C4-2B (cell line): ENCODE data around the gene TP73.

Source experiments
- ZFX ChIP-seq: fragments of 450-650 bp; IDR thresholded peaks from 2 replicates; pipeline ENCODE4 v1.6.1; 2017
- TF ChIP-seq, protein P1 (sequence below): fragments of 450-650 bp; conservative IDR thresholded peaks from 2 replicates; pipeline ENCODE4 v1.5.1; 2017; ENCODE audit warnings: mild to moderate bottlenecking

DNA sequence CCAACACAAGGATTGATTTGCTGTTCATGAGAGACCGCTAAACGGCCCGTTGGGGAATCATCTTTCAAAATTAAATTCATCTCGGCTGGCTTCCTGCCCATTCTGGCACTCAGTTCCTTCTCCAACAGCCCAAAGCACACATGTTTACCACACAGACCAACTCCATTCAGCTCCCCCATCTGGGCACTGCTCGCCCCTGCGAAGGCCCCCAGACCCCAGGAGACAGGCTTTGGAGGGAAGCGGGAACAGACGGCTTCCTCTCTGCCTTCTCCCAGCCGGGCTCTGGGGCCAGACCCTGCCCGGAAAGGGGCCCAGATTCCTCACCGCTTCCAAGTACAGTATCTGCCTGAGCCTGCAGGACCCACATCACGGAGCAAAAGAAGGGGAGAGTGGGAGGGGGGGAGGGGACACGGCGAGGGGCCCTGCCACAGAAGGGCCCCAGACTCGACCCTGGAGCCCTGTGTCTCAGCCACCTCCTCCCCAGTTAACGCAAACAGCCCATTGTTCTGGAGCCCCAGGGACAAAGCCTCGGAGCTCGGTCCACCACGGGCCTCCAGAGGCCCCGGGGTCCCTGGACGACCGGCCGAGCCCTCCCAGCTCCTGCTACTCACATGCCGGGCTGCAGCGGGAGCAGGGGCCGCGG lies 41.7 kb upstream of the TP73 start:
- TF ChIP-seq, protein P1, sequence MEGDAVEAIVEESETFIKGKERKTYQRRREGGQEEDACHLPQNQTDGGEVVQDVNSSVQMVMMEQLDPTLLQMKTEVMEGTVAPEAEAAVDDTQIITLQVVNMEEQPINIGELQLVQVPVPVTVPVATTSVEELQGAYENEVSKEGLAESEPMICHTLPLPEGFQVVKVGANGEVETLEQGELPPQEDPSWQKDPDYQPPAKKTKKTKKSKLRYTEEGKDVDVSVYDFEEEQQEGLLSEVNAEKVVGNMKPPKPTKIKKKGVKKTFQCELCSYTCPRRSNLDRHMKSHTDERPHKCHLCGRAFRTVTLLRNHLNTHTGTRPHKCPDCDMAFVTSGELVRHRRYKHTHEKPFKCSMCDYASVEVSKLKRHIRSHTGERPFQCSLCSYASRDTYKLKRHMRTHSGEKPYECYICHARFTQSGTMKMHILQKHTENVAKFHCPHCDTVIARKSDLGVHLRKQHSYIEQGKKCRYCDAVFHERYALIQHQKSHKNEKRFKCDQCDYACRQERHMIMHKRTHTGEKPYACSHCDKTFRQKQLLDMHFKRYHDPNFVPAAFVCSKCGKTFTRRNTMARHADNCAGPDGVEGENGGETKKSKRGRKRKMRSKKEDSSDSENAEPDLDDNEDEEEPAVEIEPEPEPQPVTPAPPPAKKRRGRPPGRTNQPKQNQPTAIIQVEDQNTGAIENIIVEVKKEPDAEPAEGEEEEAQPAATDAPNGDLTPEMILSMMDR = no peak
- no peak for TF ChIP-seq ZFX
